H9 (cell line): ENCODE results near the gene EIF4E2. TPM values are rescaled to one million over a fixed set of nuclear protein-coding genes. Genes with fewer than 3 reads are reported as not detected.

ENCODE experiments used
- DNase-seq: peaks from one replicate; pipeline ENCODE4 v3.0.0-alpha.2; 2017
- H2AFZ ChIP-seq: one replicate; pipeline ENCODE4 v1.6.1; 2013; ENCODE audit warnings: mild to moderate bottlenecking, low read length, control low read depth, moderate library complexity
- H2AK5ac ChIP-seq: 2 replicates; pipeline ENCODE4 v1.6.1; 2013; ENCODE audit warnings: low read length, control low read depth, mixed read lengths; ENCODE audit not compliant: insufficient read length
- H2BK120ac ChIP-seq: one replicate; pipeline ENCODE4 v1.6.1; 2013; ENCODE audit warnings: low read depth, mild to moderate bottlenecking, low read length, control low read depth, inconsistent platforms; ENCODE audit not compliant: poor library complexity, severe bottlenecking
- H2BK12ac ChIP-seq: 2 replicates; pipeline ENCODE4 v1.6.1; 2013; ENCODE audit warnings: low read length, control low read depth, mixed read lengths, low read depth; ENCODE audit not compliant: insufficient read length
- H2BK15ac ChIP-seq: 2 replicates; pipeline ENCODE4 v1.6.1; 2013; ENCODE audit warnings: low read depth, low read length, control low read depth
- H2BK20ac ChIP-seq: one replicate; pipeline ENCODE4 v1.6.1; 2013; ENCODE audit warnings: low read depth, mild to moderate bottlenecking, low read length, control low read depth, inconsistent platforms; ENCODE audit not compliant: poor library complexity, severe bottlenecking
- H2BK5ac ChIP-seq: 2 replicates; pipeline ENCODE4 v1.6.1; 2013; ENCODE audit warnings: low read length, control low read depth, mixed read lengths; ENCODE audit not compliant: insufficient read length
- H3K14ac ChIP-seq: 2 replicates; pipeline ENCODE4 v1.6.1; 2013; ENCODE audit warnings: low read length, control low read depth; ENCODE audit not compliant: insufficient read depth
- H3K18ac ChIP-seq: 2 replicates; pipeline ENCODE4 v1.6.1; 2013; ENCODE audit warnings: low read depth, mild to moderate bottlenecking, mixed read lengths, low read length, control low read depth; ENCODE audit not compliant: insufficient read length
- H3K23ac ChIP-seq: 2 replicates; pipeline ENCODE4 v1.6.1; 2013; ENCODE audit warnings: low read length, control low read depth, mixed read lengths, low read depth; ENCODE audit not compliant: insufficient read length
- H3K23me2 ChIP-seq: 2 replicates; pipeline ENCODE4 v1.6.1; 2013; ENCODE audit warnings: low read depth, mild to moderate bottlenecking, mixed read lengths, low read length, control low read depth; ENCODE audit not compliant: insufficient read length, poor library complexity, severe bottlenecking
- H3K27ac ChIP-seq: 2 replicates; pipeline ENCODE4 v1.5.1; 2013; ENCODE audit warnings: low read length, control low read depth, mixed read lengths, low read depth; ENCODE audit not compliant: insufficient read length
- H3K27me3 ChIP-seq: 2 replicates; pipeline ENCODE4 v1.6.1; 2013; ENCODE audit warnings: low read length, control low read depth, inconsistent platforms; ENCODE audit not compliant: insufficient read depth
- H3K4ac ChIP-seq: 2 replicates; pipeline ENCODE4 v1.6.1; 2013; ENCODE audit warnings: low read depth, mild to moderate bottlenecking, control low read depth, inconsistent platforms, low read length, moderate library complexity
- H3K4me1 ChIP-seq: 2 replicates; pipeline ENCODE4 v1.6.1; 2013; ENCODE audit warnings: low read length, control low read depth, inconsistent platforms; ENCODE audit not compliant: insufficient read depth
- H3K4me2 ChIP-seq: 2 replicates; pipeline ENCODE4 v1.6.1; 2013; ENCODE audit warnings: low read length, control low read depth, mixed read lengths; ENCODE audit not compliant: insufficient read length, insufficient read depth
- H3K56ac ChIP-seq: 2 replicates; pipeline ENCODE4 v1.6.1; 2013; ENCODE audit warnings: low read depth, mild to moderate bottlenecking, mixed read lengths, low read length, control low read depth; ENCODE audit not compliant: insufficient read length
- H3K79me1 ChIP-seq: 2 replicates; pipeline ENCODE4 v1.6.1; 2013; ENCODE audit warnings: low read depth, mild to moderate bottlenecking, moderate library complexity, low read length, control low read depth, inconsistent platforms; ENCODE audit not compliant: insufficient read depth, poor library complexity, severe bottlenecking
- H3K79me2 ChIP-seq: 2 replicates; pipeline ENCODE4 v1.6.1; 2013; ENCODE audit warnings: low read length, control low read depth, inconsistent platforms; ENCODE audit not compliant: insufficient read depth
- H3K9ac ChIP-seq: 2 replicates; pipeline ENCODE4 v1.6.1; 2013; ENCODE audit warnings: low read length, control low read depth, mixed read lengths; ENCODE audit not compliant: insufficient read length; ENCODE audit errors: extremely low read depth
- H3K9me3 ChIP-seq: one replicate; pipeline ENCODE4 v1.6.1; 2013; ENCODE audit warnings: low read depth, low read length, inconsistent platforms; ENCODE audit not compliant: control insufficient read depth
- H3T11ph ChIP-seq: one replicate; pipeline ENCODE4 v1.6.1; 2013; ENCODE audit warnings: mild to moderate bottlenecking, low read length, control low read depth, inconsistent platforms
- H4K20me1 ChIP-seq: one replicate; pipeline ENCODE4 v1.6.1; 2013; ENCODE audit not compliant: control insufficient read depth, insufficient read length, insufficient read depth
- H4K5ac ChIP-seq: 2 replicates; pipeline ENCODE4 v1.6.1; 2013; ENCODE audit warnings: low read depth, mild to moderate bottlenecking, mixed read lengths, low read length, control low read depth; ENCODE audit not compliant: insufficient read length
- H4K8ac ChIP-seq: replicated peaks from 2 replicates; pipeline ENCODE4 v1.6.1; 2013; ENCODE audit warnings: low read length, control low read depth, mixed read lengths, low read depth; ENCODE audit not compliant: insufficient read length
- H4K91ac ChIP-seq: 2 replicates; pipeline ENCODE4 v1.6.1; 2013; ENCODE audit warnings: low read depth, mild to moderate bottlenecking, moderate library complexity, mixed read lengths, low read length, control low read depth; ENCODE audit not compliant: insufficient read length
- H3K27ac Mint-ChIP-seq, 3 experiments: 2 replicates in 2 of 3; 3 replicates in 1 of 3; pipeline ENCODE4 v1.8.0; 2020 to 2021; ENCODE audit warnings: mixed read lengths in 3 of 3, mild to moderate bottlenecking in 1 of 3, moderate library complexity in 1 of 3
- H3K27me3 Mint-ChIP-seq: 2 replicates; pipeline ENCODE4 v1.8.0; 2021; ENCODE audit warnings: low read depth, mild to moderate bottlenecking, moderate library complexity, mixed read lengths
- H3K36me3 Mint-ChIP-seq, 3 experiments: 2 replicates in 2 of 3; 3 replicates in 1 of 3; pipeline ENCODE4 v1.8.0; 2020 to 2021; ENCODE audit warnings: low read depth in 3 of 3, mixed read lengths in 3 of 3; ENCODE audit not compliant: insufficient read depth in 1 of 3
- H3K4me1 Mint-ChIP-seq, 2 experiments: 2 replicates each; pipeline ENCODE4 v1.8.0; 2020; ENCODE audit warnings: mixed read lengths in 2 of 2
- H3K4me3 Mint-ChIP-seq, 2 experiments: 2 replicates in 1 of 2; 3 replicates in 1 of 2; pipeline ENCODE4 v1.8.0; 2020 to 2021; ENCODE audit warnings: mild to moderate bottlenecking in 2 of 2, mixed read lengths in 2 of 2, moderate library complexity in 1 of 2
- H3K9me3 Mint-ChIP-seq, 2 experiments: 2 replicates in 1 of 2; 3 replicates in 1 of 2; pipeline ENCODE4 v1.8.0; 2020; ENCODE audit warnings: mild to moderate bottlenecking in 2 of 2, mixed read lengths in 2 of 2, moderate library complexity in 1 of 2
- WGBS: extraction: QIAGEN DNeasy Blood & Tissue Kit; methylation state at CpG from one replicate; pipeline ENCODE4 v1.1.7; 2013; ENCODE audit warnings: missing lambda C conversion rate, low lambda C conversion rate, mixed read lengths; ENCODE audit not compliant: insufficient read length; ENCODE audit errors: extremely low coverage; 5-methylcytosine and 5-hydroxymethylcytosine counted together
- total RNA-seq: library from RNA; stranded (reverse); gene quantifications from 2 replicates; pipeline ENCODE4 v1.2.1, GENCODE V29; 2021
- TF ChIP-seq, protein P1 (sequence below): fragments of 200-600 bp; sonication (generic); conservative IDR thresholded peaks from 3 replicates; pipeline ENCODE4 v1.8.0; 2021; ENCODE audit warnings: antibody characterized with exemption, mild to moderate bottlenecking

EIF4E2 gene
- total RNA-seq, 1 experiment from 2014 or later: 109 TPM

DNA sequence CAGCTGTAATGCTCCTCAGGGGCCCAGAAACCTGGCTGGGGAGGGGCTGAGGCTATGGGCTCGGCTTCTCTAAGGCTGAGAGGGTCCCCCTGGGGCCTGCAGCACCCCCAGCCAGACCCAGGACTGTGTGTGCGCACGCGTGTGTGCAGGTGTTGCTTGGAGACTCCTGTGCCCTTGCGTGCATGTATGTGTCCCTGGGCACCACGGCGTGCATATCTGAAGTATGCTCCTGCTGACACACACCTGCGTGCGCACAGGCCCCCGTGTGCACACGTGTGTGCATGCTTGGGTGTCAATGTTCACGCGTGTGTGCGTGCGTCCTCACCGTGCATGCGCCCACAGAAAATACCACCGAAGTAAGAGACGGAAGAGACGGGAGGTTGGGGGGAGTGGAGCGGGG lies 48.0 kb upstream of the EIF4E2 start:
- peak overlapping the region; percentile 88 for H3K4me2 ChIP-seq
- no peak overlapping the region for H3K27ac ChIP-seq
- H3K27me3 Mint-ChIP-seq: peaks cover 81% of the 10 kb centered on the region
- no peaks in the 10 kb centered on the region for H3K79me1 ChIP-seq
- H3K27me3 ChIP-seq: peaks cover 17% of the 10 kb centered on the region
- H3K23ac ChIP-seq: no peak overlapping the region
- H4K5ac ChIP-seq: no peak overlapping the region
- no peaks in the 10 kb centered on the region; a peak in 1 of 5 replicates for H3K9me3 Mint-ChIP-seq
- H2BK15ac ChIP-seq: no peak overlapping the region
- H3K4me1 Mint-ChIP-seq: peaks cover 17 to 62% of the 10 kb centered on the region in 2 experiments
- no peak overlapping the region for H2BK5ac ChIP-seq
- no peak overlapping the region for H3T11ph ChIP-seq
- no peak overlapping the region for H2BK20ac ChIP-seq
- H3K36me3 Mint-ChIP-seq: no peaks in the 10 kb centered on the region
- no peak overlapping the region for H3K9ac ChIP-seq
- no peak overlapping the region for H2BK120ac ChIP-seq
- H2BK12ac ChIP-seq: no peak overlapping the region
- no peak overlapping the region for H2AFZ ChIP-seq
- 0 out of 2 replicates have a peak, but pooled peaks cover 3% of the 10 kb centered on the region for H3K4me1 ChIP-seq
- peak overlapping the region; percentile 69 to 91 for H3K4me3 Mint-ChIP-seq
- DNase-seq: no peak
- no peak overlapping the region for H2AK5ac ChIP-seq
- H3K79me2 ChIP-seq: no peaks in the 10 kb centered on the region
- no peak overlapping the region for H3K4ac ChIP-seq
- H3K18ac ChIP-seq: peak overlapping the region; percentile 10
- no peak overlapping the region for H3K27ac Mint-ChIP-seq
- no peak overlapping the region for H4K8ac ChIP-seq
- no peaks in the 10 kb centered on the region for H3K9me3 ChIP-seq
- peaks cover 12% of the 10 kb centered on the region for H3K23me2 ChIP-seq
- H4K20me1 ChIP-seq: peaks cover 3% of the 10 kb centered on the region
- TF ChIP-seq, protein P1, sequence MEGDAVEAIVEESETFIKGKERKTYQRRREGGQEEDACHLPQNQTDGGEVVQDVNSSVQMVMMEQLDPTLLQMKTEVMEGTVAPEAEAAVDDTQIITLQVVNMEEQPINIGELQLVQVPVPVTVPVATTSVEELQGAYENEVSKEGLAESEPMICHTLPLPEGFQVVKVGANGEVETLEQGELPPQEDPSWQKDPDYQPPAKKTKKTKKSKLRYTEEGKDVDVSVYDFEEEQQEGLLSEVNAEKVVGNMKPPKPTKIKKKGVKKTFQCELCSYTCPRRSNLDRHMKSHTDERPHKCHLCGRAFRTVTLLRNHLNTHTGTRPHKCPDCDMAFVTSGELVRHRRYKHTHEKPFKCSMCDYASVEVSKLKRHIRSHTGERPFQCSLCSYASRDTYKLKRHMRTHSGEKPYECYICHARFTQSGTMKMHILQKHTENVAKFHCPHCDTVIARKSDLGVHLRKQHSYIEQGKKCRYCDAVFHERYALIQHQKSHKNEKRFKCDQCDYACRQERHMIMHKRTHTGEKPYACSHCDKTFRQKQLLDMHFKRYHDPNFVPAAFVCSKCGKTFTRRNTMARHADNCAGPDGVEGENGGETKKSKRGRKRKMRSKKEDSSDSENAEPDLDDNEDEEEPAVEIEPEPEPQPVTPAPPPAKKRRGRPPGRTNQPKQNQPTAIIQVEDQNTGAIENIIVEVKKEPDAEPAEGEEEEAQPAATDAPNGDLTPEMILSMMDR: no peak
- no peak overlapping the region for H4K91ac ChIP-seq
- no peak overlapping the region for H3K56ac ChIP-seq
- peak overlapping the region; percentile 45 for H3K14ac ChIP-seq
- WGBS: no CpG with 5 or more reads among the region's 21 CpGs
